Measurements from ENCODE around the gene MGAT2. TPM values are rescaled to one million over a fixed set of nuclear protein-coding genes. Genes with fewer than 3 reads are reported as not detected.

MGAT2 gene
- total and polyA plus RNA-seq, 9 of the 15 experiments (the other 6 are each of a cell fraction or from before 2014, with no cell fraction given) = 0.03 to 33.3 (median 24.6) TPM; not detected in 1

DNA sequence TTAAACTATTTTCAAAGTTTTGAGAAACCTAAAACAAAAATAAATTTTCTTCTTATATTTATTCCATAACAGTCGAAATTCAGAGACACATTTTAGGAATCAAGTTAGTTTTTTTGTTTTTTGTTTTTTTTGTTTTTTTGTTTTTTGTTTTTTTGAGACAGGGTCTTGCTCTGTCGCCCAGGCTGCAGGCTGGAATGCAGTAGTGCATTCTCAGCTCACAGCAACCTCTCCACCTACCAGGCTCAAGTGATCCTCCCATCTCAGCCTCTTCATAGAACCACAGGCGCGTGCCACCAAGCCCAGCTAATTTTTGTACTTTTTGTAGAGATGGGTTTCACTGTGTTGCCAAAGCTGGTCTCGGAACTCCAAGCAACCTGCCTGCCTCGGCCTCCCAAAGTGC is 32.9 kb downstream of the MGAT2 start:
- no TSS peak for BruUV-seq (replicated peaks)
- in situ Hi-C loops (cut with MboI) = no loop called here
- ChIA-PET POLR2A (no interaction called here), CTCF (ENCODE audit: low intra/inter-chr PET ratio) (no interaction called here)
- Histone ChIP-seq H3K9me1 (ENCODE audit: control insufficient read depth, insufficient read depth, low read length) (no peaks in the 10 kb centered on the region), H4K20me1 (replicated peaks; ENCODE audit: control insufficient read depth, insufficient read depth, low read length) (no peaks in the 10 kb centered on the region), H3K79me2 (ENCODE audit: control insufficient read depth, insufficient read depth, low read length) (no peaks in the 10 kb centered on the region; the same call in 2 of the 3 replicates), H3K4me3 (no peak overlapping the region), H3K9ac (ENCODE audit: insufficient read depth in 1 of 2, low read depth in 2 of 2, low read length in 2 of 2) (no peak overlapping the region), H3K4me2 (ENCODE audit: insufficient read depth, low read length) (no peak overlapping the region), H3K9me3 (replicated peaks; ENCODE audit: control insufficient read depth, insufficient read depth, low read depth, low read length) (no peaks in the 10 kb centered on the region), H3K4me1 (replicated peaks in 1 of 2; ENCODE audit: control insufficient read depth in 2 of 2, insufficient read depth in 2 of 2, low read length in 2 of 2) (no peaks in the 10 kb centered on the region; a peak in 1 of 5 replicates), H3K36me3 (ENCODE audit: control insufficient read depth, insufficient read depth, low read length) (peaks cover 58% of the 10 kb centered on the region), H3K27me3 (ENCODE audit: control insufficient read depth in 2 of 2, insufficient read depth in 2 of 2, low read length in 2 of 2) (no peaks in the 10 kb centered on the region), H2AFZ (ENCODE audit: low read depth, low read length) (no peak overlapping the region), H3K27ac (ENCODE audit: extremely low read depth, low read depth, low read length) (no peak overlapping the region)
- TF ChIP-seq ZBTB1 (CRISPR knock-in tag; IDR thresholded peaks at IDR 0.05; ENCODE audit: borderline replicate concordance, low read depth) (no peak), ILF3 (IDR thresholded peaks at IDR 0.05; ENCODE audit: borderline replicate concordance) (no peak), SP2 (IDR thresholded peaks at IDR 0.05; ENCODE audit: extremely low read depth, low read depth, low read length, poor library complexity, severe bottlenecking) (no peak), ZNF121 (CRISPR knock-in tag; conservative IDR thresholded peaks at IDR 0.05) (peak; percentile 59; the same call in 1 of the 2 replicates), ETS2 (tag; IDR thresholded peaks at IDR 0.05; ENCODE audit: borderline replicate concordance, poor library complexity, severe bottlenecking) (no peak)
- TF ChIP-seq, protein P1, sequence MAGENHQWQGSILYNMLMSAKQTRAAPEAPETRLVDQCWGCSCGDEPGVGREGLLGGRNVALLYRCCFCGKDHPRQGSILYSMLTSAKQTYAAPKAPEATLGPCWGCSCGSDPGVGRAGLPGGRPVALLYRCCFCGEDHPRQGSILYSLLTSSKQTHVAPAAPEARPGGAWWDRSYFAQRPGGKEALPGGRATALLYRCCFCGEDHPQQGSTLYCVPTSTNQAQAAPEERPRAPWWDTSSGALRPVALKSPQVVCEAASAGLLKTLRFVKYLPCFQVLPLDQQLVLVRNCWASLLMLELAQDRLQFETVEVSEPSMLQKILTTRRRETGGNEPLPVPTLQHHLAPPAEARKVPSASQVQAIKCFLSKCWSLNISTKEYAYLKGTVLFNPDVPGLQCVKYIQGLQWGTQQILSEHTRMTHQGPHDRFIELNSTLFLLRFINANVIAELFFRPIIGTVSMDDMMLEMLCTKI (IDR thresholded peaks at IDR 0.05; ENCODE audit: partially characterized antibody) = no peak
- ATAC-seq = no peak
- WGBS (ENCODE audit: insufficient coverage, low coverage, missing lambda C conversion rate) = 89% methylated on average over 4 of the region's 6 CpGs
- DNase-seq (ENCODE audit: extremely low read depth in 1 of 4, low spot score in 3 of 4) = no peak
- intact Hi-C loops (cut with micrococcal nuclease) = no loop called here
- FAIRE-seq = no peak

All from K562 (cell line).